Kidney (tissue), 14 donors: Measurements from ENCODE around the gene PCDH9. TPM values are rescaled to one million over a fixed set of nuclear protein-coding genes. Genes with fewer than 3 reads are reported as not detected.

Experiments used
- DNase-seq, 5 donors: peaks; one replicate each; pipeline ENCODE4 v3.0.0-alpha.2; 2013 to 2020
- FAIRE-seq: peaks from 2 replicates; lab custom pipeline; 2012; peaks lifted over from hg19 to GRCh38; lab: Jason Lieb, UNC
- H3K27ac ChIP-seq, 2 donors: one replicate each; pipeline ENCODE4 v1.7.0; 2013; ENCODE audit warnings: low read depth in 2 of 2, low read length in 2 of 2, inconsistent platforms in 1 of 2
- H3K27me3 ChIP-seq: one replicate; pipeline ENCODE4 v1.7.1; 2013; ENCODE audit warnings: low read length, inconsistent platforms; ENCODE audit not compliant: control insufficient read depth, insufficient read depth
- H3K36me3 ChIP-seq, 3 donors: one replicate each; pipeline versions ENCODE4 v1.7.0 to v1.7.1; 2013; ENCODE audit warnings: low read length in 3 of 3, control low read depth in 1 of 3, inconsistent platforms in 1 of 3; ENCODE audit not compliant: insufficient read depth in 3 of 3, control insufficient read depth in 2 of 3
- H3K4me1 ChIP-seq, 3 donors: one replicate each; pipeline versions ENCODE4 v1.7.0 to v1.7.1; 2013; ENCODE audit warnings: low read length in 3 of 3, inconsistent platforms in 1 of 3, low read depth in 1 of 3; ENCODE audit not compliant: control insufficient read depth in 2 of 3, insufficient read depth in 2 of 3
- H3K4me3 ChIP-seq, 3 donors: one replicate each; pipeline versions ENCODE4 v1.7.0 to v1.8.1; 2013; ENCODE audit warnings: low read length in 3 of 3, control low read depth in 1 of 3, inconsistent platforms in 1 of 3
- H3K9ac ChIP-seq, 3 donors: one replicate each; pipeline versions ENCODE4 v1.7.0 to v1.7.1; 2013; ENCODE audit warnings: low read length in 3 of 3, control low read depth in 1 of 3, inconsistent platforms in 1 of 3
- H3K9me3 ChIP-seq, 3 donors: one replicate each; pipeline versions ENCODE4 v1.7.0 to v1.7.1; 2013; ENCODE audit warnings: low read length in 3 of 3, control low read depth in 1 of 3, inconsistent platforms in 1 of 3; ENCODE audit not compliant: control insufficient read depth in 2 of 3, insufficient read depth in 1 of 3
- intact Hi-C: fragments of 100-400 bp; cut with DNase I; formaldehyde crosslinking; loops from one replicate; pipeline ENCODE4 v1.11.1; 2022
- polyA plus RNA-seq: library from polyadenylated mRNA; stranded (reverse); fragments of 350-450 nt; fragmentation: Illumina TruSeq; extraction: RNeasy Lipid Tissue Mini Kit (QIAGEN cat#74804); gene quantifications from one replicate; pipeline ENCODE4 v1.2.3, GENCODE V29; 2014; ENCODE audit warnings: low read depth, low replicate concordance; ENCODE audit not compliant: insufficient read depth
- total RNA-seq: library from RNA; stranded (reverse); fragmentation: NEBNext Ultra II Directional; extraction: Animal tissue kit (Norgen Biotek cat#: 25700); gene quantifications from one replicate; pipeline ENCODE4 v1.2.1, GENCODE V29; 2021
- TF ChIP-seq, protein P1 (sequence below): IDR thresholded peaks from 3 replicates; pipeline ENCODE4 v1.5.1; 2012; ENCODE audit warnings: mild to moderate bottlenecking, moderate library complexity, borderline replicate concordance; ENCODE audit not compliant: insufficient read depth; ENCODE audit errors: extremely low read depth
- donor health status: control.
- donor health status: control.
- donor health status: control.
- donor health status: control.
- donor health status: control.
- donor health status: DM: yes; HTN: yes; CAD: no.
- donor health status: Normal renal cell carcinoma (clear cell type).

The PCDH9 gene
- total and polyA plus RNA-seq, 2 donors from 2014 or later: 1.6 to 9.5 TPM

DNA sequence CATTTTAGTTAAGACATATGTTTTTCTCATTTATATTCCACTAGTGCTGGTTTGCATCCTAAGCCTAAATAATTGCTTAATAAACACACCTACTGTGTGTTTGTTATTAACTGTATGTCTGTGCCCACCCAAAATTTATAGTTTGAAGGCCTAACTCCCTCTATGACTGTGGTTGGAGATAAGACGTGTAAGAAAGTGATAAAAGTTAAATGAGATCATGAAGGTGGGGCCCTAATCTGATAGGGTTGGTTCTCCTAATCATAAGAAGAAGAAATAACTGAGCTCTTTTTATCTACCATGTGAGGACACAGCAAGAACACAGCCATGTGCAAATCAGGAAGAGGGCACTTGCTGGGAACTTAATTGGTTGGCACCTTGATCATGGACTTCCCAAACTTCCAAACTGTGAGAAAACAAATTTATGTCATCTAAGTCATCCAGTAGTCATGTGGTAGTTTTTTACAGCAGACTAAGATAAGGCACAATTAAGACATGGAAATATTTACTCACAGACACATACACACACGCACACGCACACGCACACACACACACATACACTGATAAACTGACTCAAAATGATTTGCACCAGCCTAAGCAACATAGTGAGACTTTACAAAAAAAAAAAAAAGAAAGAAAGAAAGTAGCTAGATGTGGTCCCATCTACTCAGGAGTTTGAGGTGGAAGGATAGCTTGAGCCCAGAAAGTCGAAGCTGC is 662.1 kb downstream of the PCDH9 start:
- intact Hi-C loops: no loop called here
- FAIRE-seq (no peak), DNase-seq (no peak)
- Histone ChIP-seq H3K4me3 (no peak overlapping the region), H3K9me3 (no peaks in the 10 kb centered on the region), H3K4me1 (no peaks in the 10 kb centered on the region), H3K9ac (no peak overlapping the region), H3K36me3 (no peaks in the 10 kb centered on the region), H3K27me3 (no peaks in the 10 kb centered on the region), H3K27ac (no peak overlapping the region)
- TF ChIP-seq, protein P1, sequence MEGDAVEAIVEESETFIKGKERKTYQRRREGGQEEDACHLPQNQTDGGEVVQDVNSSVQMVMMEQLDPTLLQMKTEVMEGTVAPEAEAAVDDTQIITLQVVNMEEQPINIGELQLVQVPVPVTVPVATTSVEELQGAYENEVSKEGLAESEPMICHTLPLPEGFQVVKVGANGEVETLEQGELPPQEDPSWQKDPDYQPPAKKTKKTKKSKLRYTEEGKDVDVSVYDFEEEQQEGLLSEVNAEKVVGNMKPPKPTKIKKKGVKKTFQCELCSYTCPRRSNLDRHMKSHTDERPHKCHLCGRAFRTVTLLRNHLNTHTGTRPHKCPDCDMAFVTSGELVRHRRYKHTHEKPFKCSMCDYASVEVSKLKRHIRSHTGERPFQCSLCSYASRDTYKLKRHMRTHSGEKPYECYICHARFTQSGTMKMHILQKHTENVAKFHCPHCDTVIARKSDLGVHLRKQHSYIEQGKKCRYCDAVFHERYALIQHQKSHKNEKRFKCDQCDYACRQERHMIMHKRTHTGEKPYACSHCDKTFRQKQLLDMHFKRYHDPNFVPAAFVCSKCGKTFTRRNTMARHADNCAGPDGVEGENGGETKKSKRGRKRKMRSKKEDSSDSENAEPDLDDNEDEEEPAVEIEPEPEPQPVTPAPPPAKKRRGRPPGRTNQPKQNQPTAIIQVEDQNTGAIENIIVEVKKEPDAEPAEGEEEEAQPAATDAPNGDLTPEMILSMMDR: no peak

DNA sequence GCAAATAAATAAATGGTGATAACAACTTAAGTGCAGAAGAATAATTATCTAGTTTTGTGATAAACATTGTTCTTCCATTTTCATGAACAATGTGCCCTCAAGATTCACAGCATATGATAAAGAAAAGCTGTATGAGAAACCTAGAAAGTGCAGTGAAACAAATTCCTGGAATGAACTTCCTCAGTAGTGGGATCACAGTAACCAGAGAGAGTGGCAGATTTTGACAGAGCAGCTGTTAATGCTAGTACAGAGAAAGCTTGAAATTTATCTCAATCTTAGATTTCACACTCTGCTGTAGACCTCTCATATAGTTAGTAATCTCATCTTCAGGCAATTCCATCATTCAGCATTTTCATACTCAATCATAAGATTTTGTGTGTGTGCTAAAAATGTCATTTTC is 664.9 kb downstream of the PCDH9 start:
- H3K9me3 ChIP-seq: no peaks in the 10 kb centered on the region
- no peak overlapping the region for H3K4me3 ChIP-seq
- FAIRE-seq: no peak
- TF ChIP-seq, protein P1: no peak
- H3K27ac ChIP-seq: no peak overlapping the region
- no peaks in the 10 kb centered on the region for H3K27me3 ChIP-seq
- H3K9ac ChIP-seq: no peak overlapping the region
- intact Hi-C loops: no loop called here
- H3K4me1 ChIP-seq: no peaks in the 10 kb centered on the region
- H3K36me3 ChIP-seq: no peaks in the 10 kb centered on the region
- peak in 2 of 5 donors; percentile 18 to 20 for DNase-seq

DNA sequence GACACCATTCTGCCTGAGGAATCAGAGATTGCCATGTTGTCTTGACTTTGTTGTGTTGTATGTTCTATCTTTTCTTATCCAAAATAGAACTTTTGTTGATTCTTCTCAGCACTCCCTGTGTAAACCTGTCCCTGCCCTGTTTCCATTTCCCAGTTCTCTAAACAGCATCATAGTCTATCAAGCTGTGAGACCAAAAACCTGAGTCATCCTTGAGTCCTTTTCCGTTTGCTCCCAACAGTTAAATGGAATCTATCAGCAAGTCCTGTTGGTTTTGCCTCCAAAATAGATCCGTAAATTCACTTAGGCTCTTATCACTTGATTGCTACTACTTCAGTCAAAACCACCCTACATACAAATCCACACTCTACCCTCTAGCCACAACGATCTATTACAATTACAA is 667.1 kb downstream of the PCDH9 start:
- intact Hi-C loops: no loop called here
- no peaks in the 10 kb centered on the region for H3K9me3 ChIP-seq
- H3K36me3 ChIP-seq: no peaks in the 10 kb centered on the region
- H3K27ac ChIP-seq: no peak overlapping the region
- TF ChIP-seq, protein P1: no peak
- H3K9ac ChIP-seq: no peak overlapping the region
- DNase-seq (no peak), FAIRE-seq (no peak)
- peaks cover 0 to 3% (median 0%) of the 10 kb centered on the region in 3 donors for H3K4me1 ChIP-seq
- H3K27me3 ChIP-seq: no peaks in the 10 kb centered on the region
- no peak overlapping the region for H3K4me3 ChIP-seq
